Dedifferentiated amniotic fluid mesenchymal stem cell (primary cell): Measurements from ENCODE around the gene ELMO3.
A peak's percentile ranks its signal among the peaks of the same experiment; 100 is the strongest.

Experiments
- DNase-seq: peaks from one replicate; pipeline ENCODE4 v3.0.0-alpha.2; 2016; ENCODE audit errors: extremely low spot score

ELMO3 gene, protein sequence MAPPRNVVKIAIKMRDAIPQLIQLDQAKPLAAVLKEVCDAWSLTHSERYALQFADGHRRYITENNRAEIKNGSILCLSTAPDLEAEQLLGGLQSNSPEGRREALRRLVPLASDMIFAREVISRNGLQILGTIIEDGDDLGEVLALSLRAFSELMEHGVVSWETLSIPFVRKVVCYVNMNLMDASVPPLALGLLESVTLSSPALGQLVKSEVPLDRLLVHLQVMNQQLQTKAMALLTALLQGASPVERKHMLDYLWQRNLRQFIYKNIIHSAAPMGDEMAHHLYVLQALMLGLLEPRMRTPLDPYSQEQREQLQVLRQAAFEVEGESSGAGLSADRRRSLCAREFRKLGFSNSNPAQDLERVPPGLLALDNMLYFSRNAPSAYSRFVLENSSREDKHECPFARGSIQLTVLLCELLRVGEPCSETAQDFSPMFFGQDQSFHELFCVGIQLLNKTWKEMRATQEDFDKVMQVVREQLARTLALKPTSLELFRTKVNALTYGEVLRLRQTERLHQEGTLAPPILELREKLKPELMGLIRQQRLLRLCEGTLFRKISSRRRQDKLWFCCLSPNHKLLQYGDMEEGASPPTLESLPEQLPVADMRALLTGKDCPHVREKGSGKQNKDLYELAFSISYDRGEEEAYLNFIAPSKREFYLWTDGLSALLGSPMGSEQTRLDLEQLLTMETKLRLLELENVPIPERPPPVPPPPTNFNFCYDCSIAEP

DNA sequence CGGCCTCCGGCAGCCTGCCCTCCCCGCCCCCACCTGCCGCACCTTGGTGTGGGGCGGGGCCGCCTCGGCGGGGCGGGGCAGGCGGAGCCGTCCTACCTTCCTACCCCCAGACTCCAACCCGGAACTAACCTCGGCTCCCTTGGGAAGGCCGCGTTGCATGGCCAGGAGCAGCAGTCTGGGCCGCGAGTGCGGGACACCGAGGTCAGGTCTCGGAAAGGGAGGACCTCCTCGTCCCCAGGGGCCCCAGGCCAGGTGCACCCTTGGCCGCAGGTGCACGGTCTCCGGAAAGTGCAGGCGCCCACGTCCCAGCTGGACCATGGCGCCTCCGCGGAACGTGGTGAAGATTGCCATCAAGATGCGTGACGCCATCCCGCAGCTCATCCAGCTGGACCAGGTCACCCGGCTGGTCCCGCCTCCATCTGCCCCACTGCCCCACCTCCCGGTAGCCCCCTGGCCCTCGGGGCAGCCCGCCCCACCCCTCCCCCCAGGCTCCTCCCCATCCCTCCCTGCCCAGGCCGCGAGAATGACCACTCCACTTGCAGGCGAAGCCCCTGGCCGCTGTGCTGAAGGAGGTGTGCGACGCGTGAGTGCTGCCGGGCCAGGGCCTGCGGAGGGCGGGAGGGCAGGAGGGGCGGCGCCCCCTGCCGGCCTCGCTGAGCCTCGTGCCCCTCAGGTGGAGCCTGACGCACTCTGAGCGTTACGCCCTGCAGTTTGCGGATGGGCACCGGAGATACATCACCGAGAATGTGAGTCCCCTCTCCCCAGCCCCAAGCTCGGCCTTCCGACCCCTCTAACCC is at the start of gene ELMO3:
Gene ELMO3 (plus strand): TSS at position 121 of the 797 bp plus-strand sequence. CDS start 196 bp downstream, at position 317.
- no peak for DNase-seq

DNA sequence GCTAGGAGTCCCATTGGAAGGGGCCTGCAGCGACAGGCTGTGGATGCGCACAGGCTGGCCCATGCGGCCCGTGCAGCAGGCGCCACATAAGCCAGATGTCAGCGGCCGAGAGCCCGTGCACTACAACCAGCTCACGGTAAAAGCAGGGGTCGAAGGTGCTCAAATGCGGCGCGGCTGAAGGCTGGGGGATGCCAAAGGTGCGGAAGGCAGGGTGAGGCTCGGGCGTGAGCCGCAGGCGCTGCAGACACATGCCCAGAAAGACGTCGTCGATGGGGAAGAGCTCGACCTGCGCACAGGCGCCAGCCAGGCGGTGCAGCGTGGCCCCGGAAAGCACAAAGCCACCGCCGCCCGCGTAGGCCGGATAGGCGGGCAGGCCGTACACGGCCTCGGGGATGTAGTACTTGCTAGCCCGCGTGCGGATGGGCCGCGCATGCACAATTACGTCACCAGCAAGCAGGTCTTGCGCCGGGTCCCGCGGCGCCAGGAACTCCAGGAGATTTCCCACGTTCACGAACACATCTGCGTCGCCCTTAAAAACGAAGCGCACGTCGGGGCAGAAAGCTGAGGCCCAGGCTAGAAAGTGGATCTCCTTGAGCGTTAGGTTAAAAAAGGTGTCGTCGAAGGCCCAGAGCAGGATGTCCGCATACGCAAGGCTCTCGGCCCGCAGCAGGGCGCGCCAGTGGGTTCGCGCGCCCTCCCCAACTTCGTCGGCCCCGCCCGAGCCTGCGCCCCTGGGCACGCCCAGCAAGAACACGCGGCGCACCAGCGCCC is 49.5 kb upstream of the ELMO3 start:
- no peak for DNase-seq

DNA sequence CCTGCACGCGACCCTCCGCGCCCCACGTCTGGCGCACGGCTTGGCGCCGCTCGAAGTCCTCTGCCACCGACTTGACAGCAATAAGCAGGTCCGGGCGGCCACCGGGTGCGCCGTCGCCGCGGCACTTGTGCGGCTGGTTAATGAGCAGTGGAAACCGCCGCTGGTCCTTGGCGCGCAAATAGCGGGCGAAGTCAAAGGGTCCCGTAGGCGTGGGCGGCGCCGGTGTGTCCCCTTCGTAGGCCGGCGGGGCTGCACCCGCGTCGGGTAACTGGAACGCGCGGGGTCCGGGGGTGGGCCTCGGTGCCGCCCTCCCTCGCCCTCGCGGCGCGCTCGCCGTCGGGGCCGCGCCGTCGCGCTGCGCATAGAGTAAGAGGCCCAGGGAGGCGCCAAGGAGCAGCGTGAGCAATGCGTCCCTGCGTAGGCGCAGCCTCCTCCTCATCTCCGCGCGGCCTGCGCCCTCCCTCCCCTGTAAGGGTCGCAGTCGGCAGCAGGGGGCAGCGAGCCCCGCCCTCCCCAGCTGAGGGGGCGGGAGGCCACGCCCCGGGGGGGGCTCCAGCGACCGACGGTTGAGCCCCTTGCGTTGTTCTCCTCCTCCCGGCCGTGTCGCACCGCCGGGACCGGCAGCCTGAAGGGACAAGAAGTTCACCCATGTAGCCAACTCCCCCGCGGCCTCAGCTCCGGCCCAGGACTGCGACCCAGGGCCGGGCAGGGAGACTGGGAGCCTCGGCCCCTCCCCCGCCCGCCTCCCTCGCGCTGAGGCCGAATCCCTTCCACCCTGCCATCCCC is 48.7 kb upstream of the ELMO3 start:
- no peak for DNase-seq

DNA sequence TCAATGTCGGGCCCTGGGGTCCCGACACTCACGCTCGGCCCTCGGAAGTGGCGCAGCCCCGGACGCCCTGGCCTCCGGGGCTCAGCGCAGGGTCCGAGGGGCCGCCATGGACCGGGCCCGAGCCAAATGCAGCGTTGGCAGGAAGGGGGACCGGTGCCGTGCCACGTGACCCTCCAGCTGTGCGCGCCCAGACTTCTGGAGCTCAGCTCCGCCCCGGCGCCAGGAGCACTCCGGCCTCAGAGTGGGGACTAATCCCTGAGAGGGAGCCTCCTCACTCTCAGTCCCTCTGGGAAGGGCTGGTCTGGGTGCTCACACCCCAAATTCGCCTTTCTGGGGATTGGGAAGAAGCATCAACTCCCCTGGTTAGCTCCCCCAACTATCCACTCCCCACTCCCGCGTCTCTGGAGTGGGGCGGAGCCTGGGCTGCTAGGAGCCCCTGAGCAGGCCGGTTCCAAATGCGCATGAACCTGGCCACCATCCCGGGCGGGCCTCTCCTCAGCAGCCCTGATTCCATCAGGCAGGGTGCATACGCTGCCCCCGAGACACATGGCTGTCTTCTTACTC is 48.0 kb upstream of the ELMO3 start, which contains the start of gene B3GNT9:
Gene B3GNT9 (minus strand): TSS at position 166 of the 564 bp plus-strand sequence. CDS start 513 bp downstream, outside the sequence.
- peak; percentile 56 for DNase-seq

DNA sequence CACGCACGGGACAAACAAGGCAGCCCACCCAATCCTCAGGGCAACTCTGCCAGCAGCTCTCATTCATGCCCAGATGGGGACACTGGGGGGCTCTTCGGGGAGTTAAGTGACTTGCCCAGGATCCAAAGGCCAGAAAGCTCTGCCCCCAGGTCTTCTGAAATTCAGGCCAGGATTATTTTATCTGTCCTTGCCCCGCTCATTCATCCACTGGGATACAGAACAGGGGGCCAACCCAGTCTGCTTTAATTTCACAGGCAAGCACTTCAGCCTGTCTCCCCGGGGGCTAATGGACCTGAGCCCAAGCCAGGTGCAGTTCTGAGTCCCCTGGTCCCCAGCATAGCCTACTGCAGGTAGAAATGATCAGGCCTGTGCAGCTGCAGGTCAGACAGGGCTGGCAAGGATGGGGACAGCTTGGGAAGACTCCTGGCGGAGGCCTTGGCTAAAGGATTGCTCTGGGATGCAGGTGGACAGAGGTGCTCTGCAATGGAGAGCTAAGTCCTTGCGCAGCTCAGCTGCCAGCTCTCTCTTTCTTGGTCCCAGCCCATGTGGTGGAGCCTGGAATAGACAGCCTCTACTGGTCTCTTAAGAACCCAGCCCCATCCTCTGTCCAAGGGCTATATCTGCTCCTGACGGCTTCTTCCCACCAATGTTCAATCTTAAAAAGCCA is 47.4 kb upstream of the ELMO3 start:
- DNase-seq, result no peak

DNA sequence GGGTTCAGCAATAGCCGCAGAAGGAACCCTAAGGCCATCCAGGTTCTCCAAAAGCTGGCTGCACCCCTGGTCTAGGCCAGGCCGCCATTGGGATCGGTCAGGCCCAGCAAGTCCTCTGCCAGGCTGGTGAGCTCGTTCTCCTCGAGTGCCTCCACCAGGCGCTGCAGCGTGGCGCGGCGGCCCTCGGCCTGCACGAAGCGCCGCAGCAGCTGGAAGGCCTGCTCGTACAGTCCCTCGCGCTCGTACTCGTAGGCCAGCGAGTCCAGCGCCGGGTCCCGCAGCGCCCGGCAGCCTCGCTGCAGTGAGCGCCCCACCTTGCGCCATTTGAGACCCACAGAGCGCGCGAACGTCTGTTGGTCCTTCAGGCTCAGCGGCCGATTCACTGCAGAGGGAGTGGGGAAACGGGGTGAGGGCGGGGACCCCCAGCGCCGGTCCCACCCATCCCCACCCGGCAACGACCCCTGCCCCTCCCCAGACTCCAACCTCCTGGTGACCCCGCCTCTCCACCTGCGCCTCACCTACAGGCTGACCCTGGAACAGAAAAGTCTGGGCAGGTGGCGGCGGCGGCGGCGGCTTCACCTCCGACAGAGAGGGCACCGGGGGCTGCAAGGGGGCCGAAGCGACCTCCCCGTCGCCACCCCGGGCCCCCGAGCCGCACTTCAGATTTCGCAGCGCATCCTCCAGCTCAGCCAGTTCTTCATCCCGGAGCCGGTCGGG is 44.2 kb upstream of the ELMO3 start:
- DNase-seq, result no peak

DNA sequence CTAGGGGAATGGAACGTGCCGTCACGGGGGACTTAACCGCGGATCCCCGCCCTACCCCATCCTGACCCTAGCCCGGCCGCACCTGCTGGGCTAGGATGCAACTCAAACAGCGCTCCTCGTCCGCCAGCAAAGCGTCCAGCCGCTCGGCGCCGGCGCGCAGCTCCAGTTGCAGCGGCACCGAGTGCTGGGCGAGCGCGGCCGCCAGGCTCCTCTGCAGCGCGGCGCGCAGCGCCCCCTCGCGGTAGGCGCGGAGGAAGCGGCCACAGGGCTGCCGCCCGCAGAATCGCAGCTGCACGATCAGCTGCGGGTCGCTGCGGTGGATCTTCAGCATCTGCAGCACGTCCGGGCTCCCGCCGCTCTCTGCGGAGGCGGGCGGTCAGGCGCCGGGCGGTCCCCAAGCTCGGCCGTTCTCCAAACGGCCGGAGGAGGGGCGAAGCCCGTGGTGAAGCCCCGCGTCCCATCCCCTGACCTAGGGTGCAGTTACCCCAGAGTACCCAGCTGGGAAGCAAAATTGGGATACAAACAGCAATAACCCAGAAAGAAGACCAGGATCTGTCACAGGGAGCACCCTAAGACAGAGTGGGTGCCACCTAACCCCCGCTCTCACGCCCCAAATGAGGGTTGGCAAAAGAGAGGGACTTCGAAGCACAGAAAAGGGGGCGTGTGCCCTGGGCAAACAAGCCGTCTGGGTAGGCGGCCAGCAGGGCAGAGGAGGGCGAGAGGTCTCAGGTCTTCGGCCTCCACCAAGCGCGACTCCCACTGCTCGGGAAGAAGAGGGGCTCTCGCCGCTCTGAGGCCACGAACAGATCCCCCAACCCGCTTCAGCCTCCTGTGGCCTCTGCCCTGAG is 43.4 kb upstream of the ELMO3 start:
- peak; percentile 44 for DNase-seq

DNA sequence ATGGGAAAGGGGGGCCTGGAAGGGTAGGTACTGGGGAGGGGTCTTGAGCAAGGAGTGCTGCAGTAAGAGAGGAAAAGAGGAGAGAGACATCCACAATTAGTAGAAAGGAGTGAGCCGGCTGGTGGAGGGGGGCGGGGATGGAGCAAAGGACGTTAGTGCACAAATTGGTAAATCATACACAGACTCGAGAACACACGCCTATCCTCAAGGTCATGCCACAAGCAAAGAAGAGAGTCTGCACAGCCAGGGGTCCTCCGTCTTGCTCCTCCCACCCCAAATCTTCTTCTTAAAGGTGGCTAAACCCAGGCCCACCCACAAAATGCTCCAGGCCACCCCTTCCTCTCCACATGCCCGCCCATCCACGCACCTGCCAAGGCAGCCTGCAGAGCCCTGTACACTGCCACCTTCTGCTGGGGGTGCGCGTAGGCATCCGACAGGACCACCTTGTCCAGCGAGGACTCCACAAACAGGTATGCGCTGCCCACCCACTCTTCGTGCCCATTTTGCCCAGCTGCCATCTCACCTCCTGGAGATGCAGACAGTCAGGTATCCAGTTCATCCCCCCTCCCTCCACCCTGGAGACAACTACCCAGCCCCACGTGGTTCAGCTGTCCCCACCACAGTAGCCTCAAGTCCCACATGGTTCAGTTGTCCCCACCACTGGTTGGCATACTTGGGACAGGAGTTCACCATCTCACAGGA is 42.6 kb upstream of the ELMO3 start:
- DNase-seq, result no peak

DNA sequence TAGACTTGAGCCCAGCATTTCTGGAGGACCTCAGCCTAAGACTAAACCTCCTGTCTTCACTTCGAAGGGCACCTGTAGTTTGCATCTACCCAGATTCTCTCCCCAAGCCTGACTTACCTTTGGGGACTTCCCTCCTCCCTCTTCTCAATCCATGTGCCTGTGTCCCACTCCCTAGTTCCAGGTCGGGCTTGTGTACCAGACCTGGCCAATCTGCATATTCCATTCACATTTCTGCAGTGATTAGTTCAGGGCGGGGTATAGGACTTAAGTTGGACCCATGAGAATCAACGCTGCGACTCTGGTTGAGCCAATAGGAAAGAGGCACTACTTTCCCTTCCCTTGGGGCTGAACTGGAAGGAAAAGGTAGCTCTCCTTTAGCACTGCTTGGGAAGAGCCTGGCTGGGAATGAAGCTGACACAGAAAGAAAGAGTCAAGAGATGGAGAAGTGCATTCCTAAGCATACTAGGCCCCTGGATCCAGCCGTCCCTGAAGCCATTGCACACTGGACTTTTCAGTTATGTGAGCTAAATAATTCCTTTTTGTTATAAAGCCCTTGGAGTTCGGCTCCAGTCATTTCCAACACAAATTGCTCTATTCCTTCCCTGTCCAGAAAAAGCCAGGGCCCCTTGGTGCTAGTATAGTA is 41.7 kb upstream of the ELMO3 start:
- DNase-seq, result no peak

DNA sequence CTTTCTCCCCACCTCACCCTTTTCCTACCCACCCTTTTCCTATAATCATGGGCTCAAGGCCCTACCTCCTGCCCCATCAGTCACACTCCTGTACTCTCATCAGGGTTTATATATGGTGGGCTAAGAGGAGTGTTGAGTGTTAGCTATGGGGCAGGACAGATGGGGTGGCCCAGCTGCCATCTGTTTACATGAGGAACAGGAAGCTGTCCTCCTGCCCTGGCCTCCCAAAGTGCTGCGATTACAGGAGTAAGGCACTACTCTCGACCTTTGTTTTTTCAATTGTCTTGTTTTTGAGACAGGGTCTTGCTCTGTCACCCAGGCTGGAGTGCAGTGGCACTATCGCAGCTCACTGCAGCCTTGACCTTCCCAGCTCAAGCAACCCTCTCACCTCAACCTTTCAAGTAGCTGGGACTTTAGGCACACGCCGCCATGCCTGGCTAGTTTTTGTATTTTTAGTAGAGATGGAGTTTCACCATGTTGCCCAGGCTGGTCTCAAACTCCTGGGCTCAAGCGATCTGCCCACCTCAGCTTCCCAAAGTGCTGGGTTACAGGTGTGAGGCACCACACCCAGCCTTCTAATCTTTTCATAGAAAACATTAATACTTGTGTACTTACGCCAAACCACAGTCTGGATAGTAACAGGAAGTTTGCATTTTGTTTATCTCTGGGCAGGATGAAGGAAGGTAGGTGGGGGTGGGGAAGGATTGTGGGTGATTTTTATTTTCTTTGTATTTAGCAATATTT is 40.9 kb upstream of the ELMO3 start:
- DNase-seq, result no peak

DNA sequence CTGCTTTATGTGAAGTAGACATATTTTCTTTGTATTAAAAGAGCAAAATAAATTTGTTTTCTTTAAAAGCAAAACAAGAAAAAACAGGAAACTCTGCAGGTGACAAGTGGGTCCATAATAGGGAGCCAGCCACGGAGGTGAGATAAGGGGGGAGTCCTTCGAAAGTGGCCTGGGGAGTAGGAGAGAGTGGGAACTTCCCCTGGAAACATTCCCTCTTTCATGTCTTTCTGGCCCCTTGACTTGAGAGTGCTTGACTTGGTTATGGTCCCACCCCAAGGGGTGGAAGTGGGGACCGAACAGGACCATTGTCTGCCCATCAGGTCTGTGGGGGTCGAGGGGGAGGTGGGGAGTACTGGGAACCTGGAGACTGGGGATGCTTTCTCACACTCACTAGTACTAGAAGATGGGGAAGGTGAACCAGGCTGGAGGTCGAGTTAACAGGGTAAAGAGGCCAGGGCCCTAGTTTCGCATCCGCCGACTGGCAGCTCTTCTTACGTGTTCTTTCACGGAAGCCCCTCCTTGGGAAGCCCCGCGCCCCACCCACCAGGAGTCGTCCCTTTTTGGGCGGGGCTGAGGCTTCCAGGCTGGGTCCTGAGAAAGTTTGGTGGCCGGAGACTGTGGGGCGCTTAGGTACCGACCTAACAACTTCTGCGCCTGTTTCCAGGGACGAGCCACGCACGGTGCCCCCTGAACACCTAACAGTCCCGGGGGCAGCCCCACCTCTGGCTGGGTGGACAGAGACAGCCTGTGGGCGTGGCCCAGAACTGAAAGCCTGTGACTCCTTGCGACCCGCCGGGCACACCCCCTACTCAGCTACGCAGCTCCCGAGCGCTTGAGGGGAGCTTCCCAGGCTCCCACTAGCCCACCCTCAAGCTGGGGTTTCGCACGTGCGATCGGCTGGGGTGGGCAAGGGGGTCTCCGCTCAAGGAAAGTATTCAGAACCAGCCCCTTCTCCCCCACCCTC is 40.0 kb upstream of the ELMO3 start:
- no peak for DNase-seq

DNA sequence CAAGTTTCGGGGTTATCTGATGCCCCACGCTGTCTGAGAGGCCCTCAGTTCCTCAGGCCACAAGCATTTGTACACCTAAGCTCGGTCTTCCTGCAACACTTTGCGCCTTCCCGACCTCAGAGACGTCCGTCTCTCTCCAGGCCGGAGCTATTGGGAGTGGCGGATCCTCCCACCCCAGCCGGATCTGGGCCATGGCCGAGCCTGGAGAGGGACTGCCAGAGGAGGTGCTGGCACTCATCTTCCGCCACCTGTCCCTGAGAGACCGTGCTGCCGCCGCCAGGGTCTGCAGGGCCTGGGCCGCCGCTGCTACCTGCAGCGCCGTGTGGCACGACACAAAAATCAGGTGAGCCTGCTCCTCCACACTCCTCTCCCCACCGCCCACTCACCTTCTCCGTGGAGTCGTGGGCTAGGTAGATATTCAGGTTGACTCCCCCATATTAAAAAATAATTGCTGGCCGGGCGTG is 37.3 kb upstream of the ELMO3 start:
- no peak for DNase-seq

DNA sequence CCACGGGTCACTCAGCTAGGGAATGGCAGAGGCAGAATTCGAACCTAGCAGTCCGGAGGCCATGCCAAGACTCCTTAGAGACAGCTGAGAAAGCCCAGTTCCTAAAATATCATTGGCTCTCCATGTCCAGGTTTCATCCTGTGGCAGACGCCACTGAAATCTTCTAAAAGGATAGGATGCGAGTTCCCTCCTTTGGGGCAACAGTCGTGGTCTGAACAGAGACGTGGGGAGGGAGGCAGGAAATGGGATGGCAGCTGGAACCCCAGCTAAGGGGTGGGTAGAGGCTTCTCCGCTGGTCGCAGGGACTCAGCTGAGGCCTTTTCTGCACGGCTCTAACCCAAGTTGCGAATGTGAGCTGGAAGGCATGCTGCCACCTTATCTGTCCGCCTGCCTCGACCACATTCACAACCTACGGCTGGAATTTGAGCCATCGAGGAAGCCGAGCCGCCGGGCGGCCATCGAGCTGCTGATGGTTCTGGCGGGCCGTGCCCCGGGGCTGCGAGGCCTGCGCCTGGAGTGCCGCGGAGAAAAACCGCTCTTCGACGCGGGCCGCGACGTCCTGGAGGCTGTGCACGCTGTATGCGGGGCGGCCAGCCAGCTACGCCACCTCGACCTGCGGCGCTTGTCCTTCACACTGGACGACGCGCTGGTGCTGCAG is 36.3 kb upstream of the ELMO3 start:
- DNase-seq, result no peak
